Thyroid gland (tissue), 4 donors: ENCODE measurements around the gene NFIA.

ENCODE experiments used
- POLR2A ChIP-seq, 2 donors: fragments of 450-650 bp; IDR thresholded peaks; one replicate each; pipeline ENCODE4 v1.6.1; 2017; ENCODE audit warnings: antibody characterized with exemption in 2 of 2, mild to moderate bottlenecking in 2 of 2, moderate library complexity in 1 of 2
- TF ChIP-seq, protein P1 (sequence below), 6 experiments: fragments of 200-600 bp in 3 of 6; fragments of 450-650 bp in 3 of 6; sonication (generic) in 3 of 6; IDR thresholded peaks; one replicate each; pipeline ENCODE4 v1.5.1; 2016 to 2019; ENCODE audit warnings: antibody characterized with exemption in 6 of 6, mild to moderate bottlenecking in 2 of 6, inconsistent platforms in 1 of 6, moderate library complexity in 1 of 6

GRCh38 chr1:61053226-61053711 lies 29.1 kb upstream of the NFIA start:
- TF ChIP-seq, protein P1, sequence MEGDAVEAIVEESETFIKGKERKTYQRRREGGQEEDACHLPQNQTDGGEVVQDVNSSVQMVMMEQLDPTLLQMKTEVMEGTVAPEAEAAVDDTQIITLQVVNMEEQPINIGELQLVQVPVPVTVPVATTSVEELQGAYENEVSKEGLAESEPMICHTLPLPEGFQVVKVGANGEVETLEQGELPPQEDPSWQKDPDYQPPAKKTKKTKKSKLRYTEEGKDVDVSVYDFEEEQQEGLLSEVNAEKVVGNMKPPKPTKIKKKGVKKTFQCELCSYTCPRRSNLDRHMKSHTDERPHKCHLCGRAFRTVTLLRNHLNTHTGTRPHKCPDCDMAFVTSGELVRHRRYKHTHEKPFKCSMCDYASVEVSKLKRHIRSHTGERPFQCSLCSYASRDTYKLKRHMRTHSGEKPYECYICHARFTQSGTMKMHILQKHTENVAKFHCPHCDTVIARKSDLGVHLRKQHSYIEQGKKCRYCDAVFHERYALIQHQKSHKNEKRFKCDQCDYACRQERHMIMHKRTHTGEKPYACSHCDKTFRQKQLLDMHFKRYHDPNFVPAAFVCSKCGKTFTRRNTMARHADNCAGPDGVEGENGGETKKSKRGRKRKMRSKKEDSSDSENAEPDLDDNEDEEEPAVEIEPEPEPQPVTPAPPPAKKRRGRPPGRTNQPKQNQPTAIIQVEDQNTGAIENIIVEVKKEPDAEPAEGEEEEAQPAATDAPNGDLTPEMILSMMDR (IDR thresholded peaks at IDR 0.05): no peak
- no peak for TF ChIP-seq POLR2A (IDR thresholded peaks at IDR 0.05)
